Inflammatory macrophage treated with lipopolysaccharide for 1 hour (primary cell): ENCODE data around the gene ACADS.
"Not testable (repeated sequence)": the region's sequence is repeated elsewhere in the genome, so short reads cannot be mapped to it uniquely, and the experiment has no call there.

Experiments used
- DNase-seq, 2 donors: peaks; one replicate each; pipeline ENCODE4 v3.0.0-alpha.2; 2020 to 2022

Gene ACADS

DNA sequence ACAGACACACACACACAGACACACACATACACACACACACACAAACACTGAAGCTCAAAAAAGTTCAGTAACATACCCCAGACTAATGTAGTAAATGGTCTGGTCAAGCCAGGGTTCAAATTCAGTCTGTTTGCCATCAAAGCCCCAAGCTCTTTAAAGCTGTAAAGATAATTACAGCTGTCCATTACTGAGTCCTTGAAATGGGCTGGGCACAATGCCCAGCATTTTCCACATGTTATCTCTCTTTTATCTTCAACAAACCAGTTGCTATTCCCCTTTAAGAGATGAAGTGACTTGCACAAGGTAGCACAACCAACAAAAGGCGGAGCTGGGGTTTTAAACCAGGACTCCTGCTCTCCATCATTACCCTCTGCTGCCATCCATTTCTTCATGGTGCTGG is 23.0 kb upstream of the ACADS start:
- DNase-seq = no peak

DNA sequence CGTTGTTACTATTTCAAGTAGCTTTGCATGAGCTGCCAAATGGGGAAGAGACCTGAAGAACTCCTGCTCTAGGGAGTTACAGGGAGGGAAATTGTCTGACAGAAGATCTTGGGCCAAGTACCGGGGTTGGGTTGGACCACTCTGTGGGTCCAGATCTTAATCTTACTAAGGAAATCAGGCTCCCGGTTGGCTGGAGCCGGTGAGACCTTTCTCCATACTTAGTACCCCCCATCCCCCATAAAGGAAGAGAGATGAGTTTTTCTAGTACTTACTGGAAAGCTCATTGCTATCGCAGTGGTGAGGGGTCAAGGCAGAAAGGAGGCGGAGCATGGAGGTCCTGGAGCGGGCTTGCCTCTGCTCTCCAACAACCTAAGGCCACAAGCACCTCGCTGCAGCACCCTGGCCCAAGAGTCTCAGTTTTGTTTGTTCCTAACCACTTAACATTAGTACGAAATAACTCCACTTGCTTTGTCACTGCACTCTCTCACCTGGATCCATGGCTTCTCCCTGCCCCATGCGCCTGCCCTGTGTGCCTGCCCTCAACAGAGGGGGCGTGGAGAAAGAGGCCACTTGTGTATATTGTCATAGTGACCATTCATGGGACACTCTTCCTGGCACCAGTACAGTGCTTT is 22.2 kb upstream of the ACADS start:
- no peak for DNase-seq

DNA sequence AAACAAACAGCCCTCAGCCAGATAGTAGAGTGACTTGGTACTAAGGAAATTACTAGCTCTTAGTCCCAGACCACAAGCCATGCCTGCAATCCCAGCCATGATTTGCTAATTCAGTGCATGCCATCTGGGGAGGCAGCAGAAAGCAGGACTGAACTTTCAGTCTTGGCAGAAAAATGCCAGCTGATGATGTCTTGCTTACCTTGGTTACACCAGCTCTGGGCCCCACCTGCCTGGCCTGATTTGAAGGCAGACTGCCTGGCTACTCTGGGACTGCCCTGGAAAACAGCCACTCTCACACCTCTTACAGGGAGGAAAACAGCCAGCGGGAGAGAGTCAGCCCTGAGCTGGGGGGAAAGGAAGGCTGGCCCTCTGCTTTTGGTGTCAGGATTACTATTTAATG is 20.0 kb upstream of the ACADS start:
- DNase-seq = no peak

- no peak for DNase-seq
Observed at GRCh38 chr12:120706029-120706428, 19.6 kb upstream of the ACADS start.

- DNase-seq = no peak
Observed at GRCh38 chr12:120708651-120709050, 17.0 kb upstream of the ACADS start.

- DNase-seq = peak in 1 of 2 donors; percentile 43
Observed at GRCh38 chr12:120710031-120710804, 15.4 kb upstream of the ACADS start, which contains the start of gene UNC119B. TSS of gene UNC119B (plus strand) at chr12:120710458. CDS start at chr12:120710475, 17 bp downstream.

GRCh38 chr12:120710805-120711296 is 14.8 kb upstream of the ACADS start:
- DNase-seq = no peak

DNA sequence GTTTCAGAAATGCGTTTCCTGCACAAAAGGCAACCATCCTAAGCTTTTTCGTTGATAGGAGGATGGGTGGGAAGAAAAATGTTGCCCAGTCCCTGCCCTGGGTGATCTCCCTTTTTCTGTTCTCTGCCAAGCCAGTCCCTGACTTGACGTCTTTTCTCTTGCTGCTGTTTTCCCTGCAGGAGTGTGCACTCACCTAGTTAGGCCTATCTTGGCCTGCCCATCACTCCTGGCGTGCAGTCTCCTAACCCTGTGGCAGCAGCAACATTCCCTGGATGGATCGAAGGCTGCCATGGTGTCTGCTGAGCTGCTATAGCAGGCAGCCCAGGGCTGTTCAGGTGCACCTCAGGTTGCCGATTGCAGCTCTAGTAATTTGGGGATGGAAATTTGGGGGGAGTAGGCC is 14.2 kb upstream of the ACADS start:
- no peak for DNase-seq

- DNase-seq = no peak
Observed at GRCh38 chr12:120712610-120713009, 13.0 kb upstream of the ACADS start.

GRCh38 chr12:120713861-120714482 is 11.7 kb upstream of the ACADS start:
- peak; percentile 65 to 96 for DNase-seq

- no peak for DNase-seq
Observed at GRCh38 chr12:120718055-120718454, 7.6 kb upstream of the ACADS start.

- DNase-seq = no peak
Observed at GRCh38 chr12:120719072-120719471, 6.6 kb upstream of the ACADS start.

DNA sequence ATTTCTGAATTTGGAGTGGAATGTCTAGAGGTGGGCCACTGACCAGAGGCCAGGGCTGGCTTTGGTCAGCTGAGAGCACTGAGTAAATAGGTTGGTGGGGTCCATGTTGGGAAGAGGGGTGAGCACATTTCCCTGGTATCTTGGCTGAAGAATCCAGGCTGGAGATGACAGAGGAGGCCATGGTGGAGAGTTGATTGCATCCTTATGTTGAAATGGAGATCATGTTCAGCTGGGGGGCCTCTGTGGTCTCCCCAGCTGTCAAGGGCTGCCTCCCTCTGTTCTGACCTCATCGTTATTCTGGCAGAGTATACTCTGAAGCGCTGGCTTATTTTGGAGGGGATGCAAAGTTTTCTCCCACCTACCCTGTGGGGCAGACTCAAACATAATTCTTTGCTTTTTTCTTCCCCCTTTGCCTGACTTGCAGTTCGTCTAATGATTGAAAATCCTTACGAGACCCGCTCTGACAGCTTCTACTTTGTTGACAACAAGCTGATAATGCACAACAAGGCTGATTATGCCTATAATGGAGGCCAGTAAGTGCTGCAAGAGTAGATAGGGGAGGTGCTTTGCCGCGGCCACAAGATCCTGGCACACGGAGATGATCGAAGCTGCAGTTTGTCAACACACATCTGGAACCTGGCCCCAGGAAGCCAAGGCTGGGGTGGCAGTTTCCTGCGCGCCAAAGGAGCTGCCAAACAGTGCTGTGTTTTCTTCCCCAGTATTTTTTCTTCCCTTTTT is 6.0 kb upstream of the ACADS start:
- no peak for DNase-seq

DNA sequence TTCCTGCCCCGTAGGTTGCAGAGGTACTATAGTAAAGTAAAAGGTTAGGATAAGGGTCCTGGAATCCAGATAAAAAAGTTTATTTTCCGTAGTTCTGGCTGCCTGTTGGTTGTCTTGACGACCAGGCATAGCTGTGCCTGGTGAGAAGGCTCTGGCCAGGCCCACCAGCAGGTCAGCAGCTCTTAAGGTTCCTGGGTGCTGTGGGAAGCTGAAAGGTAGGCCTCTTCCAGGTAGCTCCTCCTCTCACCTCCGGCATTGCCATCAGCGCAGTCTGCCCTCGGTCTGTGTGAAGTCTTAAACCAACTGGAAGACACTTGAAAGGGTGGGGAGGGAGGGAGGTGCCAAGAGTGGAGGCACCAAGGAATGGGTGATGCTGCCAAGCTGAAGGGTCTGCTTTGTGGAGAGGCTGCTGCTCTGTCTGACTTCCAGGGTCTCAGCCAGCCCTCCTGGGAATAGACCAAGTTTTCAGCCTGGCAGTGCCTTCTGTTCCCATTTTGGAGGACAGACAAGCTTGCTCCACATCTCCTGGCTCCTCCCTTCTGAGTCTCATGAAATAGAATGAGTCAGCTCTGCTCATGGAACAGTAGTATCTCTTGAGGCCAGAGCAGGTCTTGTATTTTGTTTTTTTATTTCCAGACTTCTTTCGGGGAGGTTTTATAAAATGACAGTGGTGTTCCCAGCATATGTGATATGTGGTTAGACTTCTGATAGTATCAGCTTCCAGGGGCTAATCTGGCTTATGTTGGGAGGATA is 5.2 kb upstream of the ACADS start:
- DNase-seq = peak; percentile 70 to 76

DNA sequence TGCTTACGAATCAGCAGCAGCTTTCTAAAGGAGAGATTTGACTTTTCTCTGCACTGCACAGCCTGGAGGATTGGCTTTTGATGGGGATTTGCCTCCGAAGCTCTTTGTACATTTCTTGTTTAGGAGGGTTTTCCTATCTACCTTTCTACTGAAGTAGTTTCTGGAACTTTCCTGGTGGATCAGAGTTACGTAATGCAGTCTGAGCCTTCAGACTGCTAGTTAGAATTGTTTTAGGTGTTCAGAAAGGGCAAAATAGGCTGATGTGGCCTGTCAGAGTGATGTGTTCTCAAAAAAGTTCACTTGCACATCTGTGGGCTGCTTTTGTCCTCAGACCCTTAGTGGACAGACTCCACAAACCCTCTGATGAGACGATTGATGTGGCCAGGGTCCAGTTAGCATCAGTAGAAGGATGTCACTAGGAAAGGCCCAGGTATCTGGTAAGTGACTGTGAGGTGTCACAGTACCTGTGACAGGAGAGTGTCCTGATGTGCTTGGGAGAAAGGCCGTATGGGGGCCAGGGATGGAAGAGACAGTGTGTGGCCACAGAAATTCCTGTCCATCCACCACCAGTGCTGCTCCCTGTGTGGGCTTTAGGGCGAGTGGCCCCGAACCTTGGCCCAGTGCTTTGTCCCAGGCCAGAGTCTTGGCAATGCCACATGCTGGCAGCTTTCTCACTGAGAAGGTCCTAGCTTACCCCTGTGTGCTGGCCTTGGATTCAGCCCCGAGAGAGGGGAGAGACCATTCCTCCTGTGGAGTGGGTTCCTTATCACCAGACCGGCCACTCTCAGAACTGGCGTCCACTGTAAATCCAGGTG is 4.4 kb upstream of the ACADS start:
- no peak for DNase-seq

DNA sequence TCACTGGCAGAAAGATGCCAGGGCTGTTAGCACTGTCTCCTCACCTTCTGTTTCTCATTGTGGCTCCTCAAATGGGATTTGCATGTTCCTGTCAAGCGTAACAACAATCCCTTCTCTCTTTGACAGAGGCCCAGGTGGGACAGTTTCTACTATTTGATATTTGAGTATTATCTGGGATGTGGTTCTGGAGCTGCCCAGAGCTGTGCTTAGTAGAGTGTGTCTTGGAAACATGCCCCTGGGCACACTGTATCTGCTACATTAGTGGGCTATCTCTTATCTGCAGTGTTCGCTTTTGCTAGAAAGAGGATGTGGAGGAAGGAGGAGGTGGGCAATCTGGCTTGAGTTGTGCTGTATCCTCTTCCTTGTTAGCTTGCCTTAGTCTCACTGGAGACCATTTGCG is 3.8 kb upstream of the ACADS start:
- no peak for DNase-seq

DNA sequence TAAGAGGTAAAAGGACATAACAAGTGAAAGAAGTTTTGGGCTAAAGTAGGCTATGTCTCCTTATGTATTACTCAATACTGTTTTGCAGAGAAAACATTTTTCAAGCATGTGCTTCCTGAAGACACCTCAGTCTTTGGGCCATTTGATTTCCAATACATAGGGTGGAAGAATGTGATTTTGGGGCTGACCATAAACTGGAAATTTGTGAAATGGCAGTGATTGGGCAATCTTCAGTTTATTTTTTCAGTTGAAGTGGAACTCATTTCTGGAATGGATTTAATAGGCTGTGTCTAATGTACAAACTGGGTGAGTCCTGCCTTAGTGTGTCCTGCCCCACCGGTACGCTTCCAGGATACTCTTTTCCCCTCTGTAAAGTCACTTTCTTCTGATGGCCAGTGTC is 2.8 kb upstream of the ACADS start:
- no peak for DNase-seq

DNA sequence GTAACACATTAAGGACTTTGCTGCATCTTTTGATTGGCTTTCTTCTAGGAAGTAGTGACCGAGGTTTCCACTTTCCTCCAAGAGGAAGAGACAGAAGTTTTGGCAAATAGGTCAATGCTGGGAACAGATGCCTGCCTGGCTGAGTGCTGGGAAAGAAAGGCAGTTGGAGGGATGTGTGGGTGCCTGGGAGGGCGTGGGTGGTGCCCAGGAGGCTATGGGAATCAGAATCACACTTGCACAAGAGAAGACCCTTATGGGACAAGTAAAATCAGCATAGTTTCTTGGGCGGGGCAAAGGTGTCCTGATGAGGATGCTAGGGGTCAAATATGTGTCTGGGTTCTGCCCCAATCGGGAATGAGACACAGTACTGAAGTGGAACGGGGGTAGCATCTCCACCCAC is 906 bp upstream of the ACADS start:
- no peak for DNase-seq

DNA sequence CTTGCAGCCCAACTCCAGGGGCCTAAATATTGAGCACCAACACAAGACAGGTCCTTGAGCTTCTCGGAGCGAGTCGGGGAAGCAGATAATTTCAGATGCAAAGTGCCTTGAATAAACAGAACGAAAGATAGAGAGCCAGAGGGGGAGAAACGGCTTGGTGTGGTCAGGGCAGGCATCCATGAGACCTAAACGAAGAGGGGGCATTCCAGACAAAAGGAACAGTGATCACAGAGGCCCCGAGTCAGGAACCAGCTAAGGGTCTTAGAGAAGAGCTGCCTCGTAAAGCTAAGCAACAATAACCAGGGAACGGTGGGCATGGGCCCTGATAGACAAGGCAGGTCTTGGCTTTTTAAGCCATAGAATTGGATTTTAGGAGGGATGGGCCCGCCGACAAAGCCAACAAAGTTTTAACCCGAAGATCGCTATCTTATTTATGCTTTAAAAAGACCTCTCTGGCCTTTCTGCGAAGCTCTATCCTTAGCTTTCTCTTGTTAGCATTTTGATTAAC is 421 bp upstream of the ACADS start:
- no peak for DNase-seq

- no peak for DNase-seq
Observed at GRCh38 chr12:120726510-120726793, 826 bp downstream of the ACADS start.

- DNase-seq = no peak
Observed at GRCh38 chr12:120726961-120727360, 1.3 kb downstream of the ACADS start.

GRCh38 chr12:120732198-120732597 is 6.6 kb downstream of the ACADS start:
- DNase-seq = not testable (repeated sequence)
